HG03060 (cell line): Measurements from ENCODE around the gene HIVEP3.

Experiments used
- ATAC-seq: cut with Tn5 transposase; IDR thresholded peaks from one replicate; pipeline ENCODE4 v1.9.1; 2021; ENCODE audit warnings: low read depth, moderate number of reproducible peaks; ENCODE audit not compliant: unreplicated experiment

The HIVEP3 gene

DNA sequence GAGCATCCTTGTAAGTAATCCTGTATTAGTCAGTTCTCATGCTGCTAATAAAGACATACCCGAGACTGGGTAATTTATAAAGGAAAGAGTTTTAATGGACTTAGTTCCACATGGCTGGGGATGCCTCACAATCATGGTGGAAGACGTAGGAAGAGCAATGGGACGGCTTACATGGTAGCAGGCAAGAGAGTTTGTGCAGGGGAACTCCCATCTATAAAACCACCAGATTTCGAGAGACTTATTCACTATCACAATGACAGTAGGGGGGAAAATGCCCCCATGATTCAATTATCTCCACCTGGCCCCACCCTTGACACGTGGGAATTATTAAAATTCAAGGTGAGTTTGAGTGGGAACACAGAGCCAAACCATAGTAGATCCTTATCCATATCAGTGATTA is 124.7 kb downstream of the HIVEP3 start:
- ATAC-seq: no peak

DNA sequence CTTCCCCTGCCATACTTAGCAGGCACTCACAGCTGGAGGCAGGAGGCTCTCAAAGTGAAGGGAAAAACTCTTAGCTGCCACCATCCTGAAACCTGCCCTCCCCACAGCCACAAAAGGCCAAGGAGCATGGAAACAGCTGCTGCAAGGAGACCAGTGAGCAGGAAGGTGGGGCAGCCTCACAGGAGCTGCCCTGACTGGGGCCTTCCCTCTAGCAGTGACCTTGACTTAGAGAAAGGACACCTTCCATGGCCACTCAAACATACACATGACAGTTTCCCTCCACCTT is 126.3 kb downstream of the HIVEP3 start:
- no peak for ATAC-seq

- ATAC-seq: no peak
Observed at GRCh38 chr1:41791667-41792484, 126.8 kb downstream of the HIVEP3 start.

DNA sequence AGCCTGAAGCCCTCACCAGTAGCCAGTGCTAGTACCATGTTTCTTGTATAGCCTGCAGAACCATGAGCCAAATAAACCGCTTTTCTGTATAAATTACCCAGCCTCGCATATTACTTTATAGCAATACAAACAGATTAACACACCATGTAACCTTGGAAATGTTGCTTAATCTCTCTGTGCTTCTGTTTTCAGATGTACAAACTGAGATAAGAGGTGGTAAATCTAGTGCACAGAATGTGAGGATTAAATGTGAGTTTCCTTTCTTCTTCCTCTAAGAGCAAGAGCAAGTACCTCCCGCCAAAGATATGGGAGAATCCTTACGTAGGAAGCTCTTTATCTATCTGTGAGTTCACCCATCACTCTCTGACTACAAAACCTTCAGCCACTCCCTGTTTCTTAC is 128.4 kb downstream of the HIVEP3 start:
- ATAC-seq: no peak

GRCh38 chr1:41789661-41790330 is 128.9 kb downstream of the HIVEP3 start:
- no peak for ATAC-seq

- no peak for ATAC-seq
Observed at GRCh38 chr1:41788427-41788826, 130.3 kb downstream of the HIVEP3 start.

DNA sequence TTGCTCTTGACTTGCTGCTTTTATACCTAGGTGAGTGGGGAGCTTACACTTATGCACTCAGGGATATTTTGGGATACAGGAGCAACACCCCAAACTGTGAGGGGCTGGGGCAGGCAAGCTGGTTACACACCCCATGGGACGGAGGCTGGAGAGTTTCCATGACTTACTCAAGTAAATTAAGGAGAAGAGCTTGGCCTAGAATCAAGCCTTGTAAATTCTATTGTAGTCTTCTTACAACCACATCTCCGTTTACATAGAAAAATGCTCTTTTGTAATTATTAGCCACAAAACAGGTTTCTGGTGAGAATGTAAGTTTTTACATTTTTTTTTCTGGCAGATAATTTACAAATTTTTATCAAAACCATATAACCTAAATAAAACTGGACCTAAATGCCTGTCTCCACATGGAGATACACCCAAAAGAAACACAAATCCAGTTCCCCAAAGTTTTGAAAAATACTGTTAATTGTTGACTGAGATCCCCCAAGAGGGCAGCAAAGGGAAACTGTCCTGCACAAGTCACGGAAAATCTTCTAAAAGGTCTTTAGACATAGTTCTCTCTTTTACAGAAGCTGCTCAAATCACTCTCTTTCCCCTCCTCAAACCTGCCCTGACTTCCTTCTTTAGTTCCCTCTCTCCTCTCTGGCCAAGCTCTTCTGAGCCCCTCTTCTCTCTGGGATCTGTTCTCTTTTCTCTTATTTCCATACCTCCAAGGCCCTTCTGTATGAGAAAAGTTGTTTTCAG is 134.0 kb downstream of the HIVEP3 start:
- no peak for ATAC-seq

DNA sequence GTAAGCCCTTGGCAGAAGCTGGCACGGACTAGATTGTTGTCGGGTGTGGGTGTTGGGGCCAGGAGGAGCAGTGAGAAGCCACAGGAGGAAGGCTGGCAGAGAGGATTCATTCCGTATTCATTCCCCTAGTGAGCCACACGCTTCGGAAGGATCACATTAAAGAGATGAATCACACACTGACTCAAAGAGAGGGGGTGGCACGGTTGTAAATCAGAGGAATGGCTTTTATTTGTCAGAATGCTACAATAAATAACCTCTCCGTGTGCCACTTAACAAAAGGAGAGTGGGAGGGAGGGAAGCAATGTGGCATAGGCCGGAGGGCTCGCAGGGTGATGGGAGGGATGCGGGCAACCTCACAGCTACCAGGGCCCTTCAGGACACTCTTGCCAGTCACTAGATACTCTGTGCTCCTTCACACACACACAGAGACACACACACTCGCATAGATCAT is 135.5 kb downstream of the HIVEP3 start:
- no peak for ATAC-seq

DNA sequence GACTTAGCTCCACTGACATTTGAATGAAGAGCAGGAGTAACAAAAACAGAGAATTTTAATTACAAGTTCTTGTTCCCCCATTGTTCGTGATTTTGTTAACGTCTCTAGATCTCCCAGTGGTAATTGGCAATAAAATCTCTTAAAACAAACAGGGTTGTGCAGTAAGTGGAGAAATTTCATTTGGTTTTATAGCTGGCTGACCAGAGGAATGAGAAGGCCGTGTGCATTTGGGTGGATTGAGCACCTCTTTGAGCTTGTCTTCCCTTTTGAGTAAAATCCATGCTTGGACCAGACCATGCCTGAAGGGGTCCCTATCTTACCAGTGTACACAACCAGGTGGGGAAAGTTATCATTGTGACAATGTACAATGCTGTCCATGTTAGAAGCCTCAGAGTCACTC is 137.8 kb downstream of the HIVEP3 start:
- ATAC-seq: no peak

DNA sequence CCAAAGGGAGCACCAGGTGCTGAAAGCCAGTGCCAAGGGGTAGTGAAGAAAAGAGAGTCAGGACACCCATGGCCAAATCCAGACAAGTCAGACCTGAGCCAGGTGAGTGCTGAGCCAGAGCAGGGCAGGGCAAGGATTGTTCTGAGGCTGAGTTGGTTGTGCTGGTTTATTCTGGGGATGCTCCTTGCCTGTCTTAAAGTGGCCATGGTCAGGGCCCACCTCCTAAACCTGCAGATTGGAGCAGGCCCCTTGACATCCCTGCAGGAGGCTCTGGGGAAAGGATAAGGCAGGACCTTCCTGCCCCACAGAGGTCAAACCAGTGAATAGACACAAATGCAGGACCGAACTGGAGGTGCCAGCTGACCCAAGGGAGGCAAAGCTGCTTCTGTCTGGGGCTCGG is 138.4 kb downstream of the HIVEP3 start:
- no peak for ATAC-seq

DNA sequence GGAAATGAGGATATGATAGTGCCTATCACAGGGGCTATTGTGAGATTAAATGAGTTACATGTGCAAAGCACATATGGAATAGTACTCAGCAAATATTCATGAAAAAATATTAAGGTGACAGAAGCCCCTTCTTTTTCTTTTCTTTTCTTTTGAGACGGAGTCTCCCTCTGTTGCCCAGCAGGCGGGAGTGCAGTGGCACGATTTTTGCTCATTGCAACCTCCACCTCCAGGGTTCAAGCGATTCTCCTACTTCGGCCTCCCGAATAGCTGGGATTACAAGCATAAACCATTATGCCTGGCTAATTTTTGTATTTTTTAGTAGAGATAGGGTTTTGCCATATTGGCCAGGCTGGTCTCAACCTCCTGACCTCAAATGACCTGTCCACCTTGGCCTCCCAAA is 139.4 kb downstream of the HIVEP3 start:
- no peak for ATAC-seq

GRCh38 chr1:41777695-41778094 is 141.0 kb downstream of the HIVEP3 start:
- ATAC-seq: no peak

- no peak for ATAC-seq
Observed at GRCh38 chr1:41776891-41777441, 141.8 kb downstream of the HIVEP3 start.

GRCh38 chr1:41775956-41776585 is 142.7 kb downstream of the HIVEP3 start:
- ATAC-seq: no peak

DNA sequence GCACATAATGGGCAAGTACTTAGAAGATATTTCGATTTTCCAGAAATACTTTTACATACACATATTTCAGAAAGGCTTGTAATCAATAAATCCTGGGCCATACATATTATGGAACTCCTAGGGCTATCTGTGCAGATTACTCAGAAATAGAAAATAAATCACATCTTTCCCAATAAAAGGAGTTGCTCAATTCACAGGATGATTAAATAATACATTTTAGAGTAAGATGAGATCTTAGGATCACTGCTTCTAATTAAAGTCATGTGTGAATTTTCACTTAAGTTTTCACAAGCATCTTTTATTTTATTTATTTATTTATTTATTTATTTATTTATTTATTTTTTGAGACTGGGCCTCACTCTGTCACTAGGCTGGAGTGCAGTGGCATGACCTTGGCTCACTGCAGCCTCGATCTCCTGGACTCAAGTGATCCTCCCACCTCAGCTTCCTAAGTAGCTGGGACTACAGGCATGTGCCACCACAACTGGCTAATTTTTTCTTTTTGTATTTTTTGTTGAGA is 144.2 kb downstream of the HIVEP3 start:
- ATAC-seq: no peak

DNA sequence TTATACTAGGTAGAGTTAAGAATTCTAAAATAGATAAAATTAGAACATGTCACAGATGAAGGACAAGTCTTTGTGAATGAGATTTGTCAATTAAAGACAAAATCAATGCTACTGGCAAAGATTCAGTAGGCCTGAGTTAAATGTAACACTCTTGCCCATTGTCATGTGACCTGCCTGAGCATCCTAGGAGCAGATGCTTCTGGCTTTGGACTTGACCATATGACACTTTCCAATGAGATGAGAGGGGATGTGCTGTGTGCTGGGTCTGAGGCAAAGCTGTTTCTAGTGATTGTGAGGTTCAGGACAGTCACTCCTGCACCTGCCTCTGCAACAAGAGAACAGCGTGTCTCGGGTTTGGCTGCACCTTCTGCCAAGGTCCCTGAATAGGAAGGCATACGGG is 144.9 kb downstream of the HIVEP3 start:
- no peak for ATAC-seq

- no peak for ATAC-seq
Observed at GRCh38 chr1:41773144-41773591, 145.6 kb downstream of the HIVEP3 start.

GRCh38 chr1:41769068-41769467 is 149.7 kb downstream of the HIVEP3 start:
- ATAC-seq: no peak

DNA sequence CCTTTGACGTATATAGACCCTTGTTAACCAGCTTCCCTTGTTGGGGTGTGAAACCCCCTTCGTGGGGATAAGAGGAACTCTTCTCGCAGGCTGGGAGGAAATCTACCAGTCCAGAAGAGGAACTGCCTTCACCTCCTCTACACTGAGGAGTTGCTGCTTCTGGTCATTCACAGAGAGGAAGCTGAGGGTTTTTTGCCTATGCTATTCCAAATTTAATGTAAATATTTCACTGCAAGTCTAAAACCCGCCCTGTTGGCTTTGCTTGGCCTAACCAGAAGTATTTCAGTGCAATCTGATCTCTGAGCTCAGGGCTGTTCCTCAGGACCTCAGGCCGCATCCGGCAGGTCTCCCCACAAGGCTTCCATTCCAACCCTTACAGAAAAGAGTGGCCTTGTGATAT is 150.1 kb downstream of the HIVEP3 start:
- ATAC-seq: no peak
